Testis (tissue), 2 donors: Measurements from ENCODE around the gene LDAF1.

Experiments
- CTCF ChIP-seq, 3 experiments: fragments of 450-650 bp in 2 of 3; fragments of 200-600 bp in 1 of 3; sonication (generic) in 1 of 3; IDR thresholded peaks; one replicate each; pipeline ENCODE4 v1.5.1; 2016 to 2019; ENCODE audit warnings: antibody characterized with exemption in 3 of 3, mild to moderate bottlenecking in 2 of 3, moderate library complexity in 1 of 3
- POLR2A ChIP-seq: fragments of 450-650 bp; IDR thresholded peaks from one replicate; pipeline ENCODE4 v1.6.1; 2017; ENCODE audit warnings: antibody characterized with exemption, mild to moderate bottlenecking, moderate library complexity

- TF ChIP-seq POLR2A (no peak), CTCF (IDR thresholded peaks at IDR 0.05) (no peak)
These were observed 10.9 kb downstream of the LDAF1 start for GRCh38 chr16:21169249-21169981.
